ENCODE data around the gene PRR16.
"Not testable (repeated sequence)": the region's sequence is repeated elsewhere in the genome, so short reads cannot be mapped to it uniquely, and the experiment has no call there.

Gene PRR16

GRCh38 chr5:120454094-120454798 lies 9.9 kb upstream of the PRR16 start:
- H3K36me3 ChIP-seq (ENCODE audit: control insufficient read depth, insufficient read depth, low read length) = no peaks in the 10 kb centered on the region
- no peaks in the 10 kb centered on the region; the same call in 1 of the 2 replicates for H3K27me3 ChIP-seq (replicated peaks; ENCODE audit: control insufficient read depth, insufficient read depth, low read length)
- DNase-seq (ENCODE audit: extremely low read depth, insufficient read length) = no peak
- H3K4me3 ChIP-seq (replicated peaks; ENCODE audit: low read depth, low read length) = no peak overlapping the region
- TF ChIP-seq CTCF (IDR thresholded peaks at IDR 0.05; ENCODE audit: insufficient read depth, low read length, poor library complexity, severe bottlenecking) = no peak

- no peaks in the 10 kb centered on the region for H3K36me3 ChIP-seq (ENCODE audit: control insufficient read depth, insufficient read depth, low read length)
- no peak for DNase-seq (ENCODE audit: extremely low read depth, insufficient read length)
- TF ChIP-seq CTCF (IDR thresholded peaks at IDR 0.05; ENCODE audit: insufficient read depth, low read length, poor library complexity, severe bottlenecking) = no peak
These were observed 8.1 kb upstream of the PRR16 start for GRCh38 chr5:120456006-120456405.

GRCh38 chr5:120457839-120458507 lies 6.1 kb upstream of the PRR16 start:
- Histone ChIP-seq H3K4me3 (replicated peaks; ENCODE audit: low read depth, low read length) (peak overlapping the region; percentile 52), H3K36me3 (ENCODE audit: control insufficient read depth, insufficient read depth, low read length) (no peaks in the 10 kb centered on the region), H3K27me3 (replicated peaks; ENCODE audit: control insufficient read depth, insufficient read depth, low read length) (no peaks in the 10 kb centered on the region)
- DNase-seq (ENCODE audit: extremely low read depth, insufficient read length) = peak; percentile 82
- TF ChIP-seq CTCF (IDR thresholded peaks at IDR 0.05; ENCODE audit: insufficient read depth, low read length, poor library complexity, severe bottlenecking) = peak; percentile 70

More at GRCh38 chr5:120456006-120456405, 8.1 kb upstream of the PRR16 start:
- H3K27me3 ChIP-seq (replicated peaks; ENCODE audit: control insufficient read depth, insufficient read depth, low read length) = no peaks in the 10 kb centered on the region; the same call in 1 of the 2 replicates
- no peak overlapping the region for H3K4me3 ChIP-seq (replicated peaks; ENCODE audit: low read depth, low read length)

- not testable (repeated sequence) for H3K4me3 ChIP-seq (replicated peaks; ENCODE audit: low read depth, low read length); H3K27me3 ChIP-seq (replicated peaks; ENCODE audit: control insufficient read depth, insufficient read depth, low read length); DNase-seq (ENCODE audit: extremely low read depth, insufficient read length); H3K36me3 ChIP-seq (ENCODE audit: control insufficient read depth, insufficient read depth, low read length)
These were observed 5.6 kb upstream of the PRR16 start for GRCh38 chr5:120458508-120458847.

GRCh38 chr5:120461251-120461650 lies 2.8 kb upstream of the PRR16 start:
- Histone ChIP-seq H3K4me3 (replicated peaks; ENCODE audit: low read depth, low read length) (no peak overlapping the region), H3K27me3 (replicated peaks; ENCODE audit: control insufficient read depth, insufficient read depth, low read length) (no peaks in the 10 kb centered on the region; the same call in 1 of the 2 replicates), H3K36me3 (ENCODE audit: control insufficient read depth, insufficient read depth, low read length) (no peaks in the 10 kb centered on the region)
- no peak for DNase-seq (ENCODE audit: extremely low read depth, insufficient read length)
- no peak for TF ChIP-seq CTCF (IDR thresholded peaks at IDR 0.05; ENCODE audit: insufficient read depth, low read length, poor library complexity, severe bottlenecking)

GRCh38 chr5:120463006-120463680 lies 957 bp upstream of the PRR16 start:
- Histone ChIP-seq H3K36me3 (ENCODE audit: control insufficient read depth, insufficient read depth, low read length) (no peaks in the 10 kb centered on the region), H3K4me3 (replicated peaks; ENCODE audit: low read depth, low read length) (no peak overlapping the region), H3K27me3 (replicated peaks; ENCODE audit: control insufficient read depth, insufficient read depth, low read length) (no peaks in the 10 kb centered on the region; the same call in 1 of the 2 replicates)
- DNase-seq (ENCODE audit: extremely low read depth, insufficient read length) = no peak
- TF ChIP-seq CTCF (IDR thresholded peaks at IDR 0.05; ENCODE audit: insufficient read depth, low read length, poor library complexity, severe bottlenecking) = no peak
